Dermis microvascular lymphatic vessel endothelial cell (primary cell): ENCODE results near the gene COL18A1. TPM values are rescaled to one million over a fixed set of nuclear protein-coding genes. Genes with fewer than 3 reads are reported as not detected.
"Not testable (repeated sequence)": the region's sequence is repeated elsewhere in the genome, so short reads cannot be mapped to it uniquely, and the experiment has no call there.

ENCODE experiments used
- DNase-seq, 2 donors: peaks; one replicate each; pipeline versions ENCODE4 v3.0.0 to v3.0.0-alpha.2; 2010; ENCODE audit warnings: low read depth in 2 of 2
- total RNA-seq: library from RNA; depleted of rRNA; stranded (reverse); fragments of >200 nt; gene quantifications from 2 replicates; pipeline ENCODE4 v1.2.1, GENCODE V29; 2014

The COL18A1 gene
- total RNA-seq, 1 donor from 2014 or later: 170 TPM

GRCh38 chr21:45440736-45441350, 35.9 kb downstream of the COL18A1 start:
- no peak for DNase-seq

GRCh38 chr21:45441431-45442255, 36.7 kb downstream of the COL18A1 start:
- no peak for DNase-seq

GRCh38 chr21:45442276-45442675, 37.3 kb downstream of the COL18A1 start:
- DNase-seq: no peak

GRCh38 chr21:45442686-45443594, 38.0 kb downstream of the COL18A1 start:
- DNase-seq: not testable (repeated sequence)

GRCh38 chr21:45443595-45444181, 38.7 kb downstream of the COL18A1 start:
- DNase-seq: no peak

- no peak for DNase-seq
Measured at GRCh38 chr21:45444385-45444784, 39.4 kb downstream of the COL18A1 start.

- no peak for DNase-seq
Measured at GRCh38 chr21:45445369-45445768, 40.4 kb downstream of the COL18A1 start.

GRCh38 chr21:45447821-45448220, 42.9 kb downstream of the COL18A1 start:
- no peak for DNase-seq

GRCh38 chr21:45448283-45448809, 43.4 kb downstream of the COL18A1 start:
- no peak for DNase-seq

- DNase-seq: no peak
Measured at GRCh38 chr21:45448810-45449657, 44.1 kb downstream of the COL18A1 start.

GRCh38 chr21:45449658-45450422, 44.9 kb downstream of the COL18A1 start:
- DNase-seq: no peak

- DNase-seq: no peak
Measured at GRCh38 chr21:45450423-45451090, 45.6 kb downstream of the COL18A1 start.

- DNase-seq: no peak
Measured at GRCh38 chr21:45451091-45451740, 46.3 kb downstream of the COL18A1 start.

- DNase-seq: no peak
Measured at GRCh38 chr21:45451771-45452182, 46.8 kb downstream of the COL18A1 start.

- no peak for DNase-seq
Measured at GRCh38 chr21:45452696-45453307, 47.8 kb downstream of the COL18A1 start.

- DNase-seq: no peak
Measured at GRCh38 chr21:45453308-45453950, 48.5 kb downstream of the COL18A1 start.

GRCh38 chr21:45454060-45454925, 49.3 kb downstream of the COL18A1 start:
- DNase-seq: no peak
